Neural cell (in vitro differentiated cells): Measurements from ENCODE around the gene RFTN1. TPM values are rescaled to one million over a fixed set of nuclear protein-coding genes. Genes with fewer than 3 reads are reported as not detected.

Experiments used
- H2AFZ ChIP-seq: fragments of 200-600, 300-800 bp; sonication (generic), shearing (Covaris generic); 2 replicates; pipeline ENCODE4 v1.6.0; 2014; ENCODE audit warnings: low read depth, mild to moderate bottlenecking, antibody characterized with exemption, low read length, moderate library complexity
- H3F3A ChIP-seq: fragments of 200-600 bp; shearing (Covaris generic); 2 replicates; pipeline ENCODE4 v1.6.1; 2016; ENCODE audit warnings: mild to moderate bottlenecking, moderate library complexity, mixed read lengths, antibody characterized with exemption, low read length; ENCODE audit not compliant: insufficient read depth, poor library complexity, severe bottlenecking
- H3K27ac ChIP-seq: fragments of 200-600, 300-800 bp; sonication (generic), shearing (Covaris generic); 2 replicates; pipeline ENCODE4 v1.5.1; 2014; ENCODE audit warnings: mild to moderate bottlenecking, low read length, moderate library complexity
- H3K27me3 ChIP-seq: fragments of 300-800, 200-600 bp; sonication (generic), shearing (Covaris generic); 2 replicates; pipeline ENCODE4 v1.6.0; 2014; ENCODE audit warnings: mild to moderate bottlenecking, low read depth, low read length, moderate library complexity; ENCODE audit not compliant: insufficient read depth
- H3K36me3 ChIP-seq: fragments of 300-800, 200-600 bp; sonication (generic), shearing (Covaris generic); 2 replicates; pipeline ENCODE4 v1.5.1; 2014; ENCODE audit warnings: mild to moderate bottlenecking, antibody characterized with exemption, low read length, moderate library complexity; ENCODE audit not compliant: insufficient read depth
- H3K4me2 ChIP-seq: fragments of 300-800, 200-600 bp; sonication (generic), shearing (Covaris generic); 2 replicates; pipeline ENCODE4 v1.6.0; 2014; ENCODE audit warnings: mild to moderate bottlenecking, low read length
- H3K4me3 ChIP-seq: fragments of 300-800, 200-600 bp; sonication (generic), shearing (Covaris generic); 2 replicates; pipeline ENCODE4 v1.5.1; 2014; ENCODE audit warnings: mild to moderate bottlenecking, low read length, moderate library complexity
- H3K79me2 ChIP-seq: fragments of 200-600 bp; shearing (Covaris generic); replicated peaks from 2 replicates; pipeline ENCODE4 v1.6.0; 2014; ENCODE audit warnings: mild to moderate bottlenecking, low read length, moderate library complexity; ENCODE audit not compliant: insufficient read depth
- H3K9ac ChIP-seq: fragments of 300-800, 200-600 bp; sonication (generic), shearing (Covaris generic); 2 replicates; pipeline ENCODE4 v1.6.1; 2016; ENCODE audit warnings: mild to moderate bottlenecking, low read length, mixed read lengths
- H3K9me2 ChIP-seq: fragments of 200-600 bp; shearing (Covaris generic); 2 replicates; pipeline ENCODE4 v1.6.1; 2016; ENCODE audit warnings: mild to moderate bottlenecking, low read length, mixed read lengths; ENCODE audit not compliant: insufficient read depth
- H3K9me3 ChIP-seq: fragments of 200-600, 300-800 bp; sonication (generic), shearing (Covaris generic); 2 replicates; pipeline ENCODE4 v1.6.1; 2016; ENCODE audit warnings: mild to moderate bottlenecking, mixed run types, low read length, moderate library complexity, mixed read lengths
- H4K20me1 ChIP-seq: fragments of 200-600 bp; shearing (Covaris generic); 2 replicates; pipeline ENCODE4 v1.6.1; 2016; ENCODE audit warnings: mild to moderate bottlenecking, mixed run types; ENCODE audit not compliant: insufficient read depth
- CTCF ChIP-seq: fragments of 450-650 bp; IDR thresholded peaks from 2 replicates; pipeline ENCODE4 v1.5.1; 2014; ENCODE audit warnings: antibody characterized with exemption, mild to moderate bottlenecking, moderate library complexity; ENCODE audit not compliant: poor library complexity, severe bottlenecking
- EP300 ChIP-seq: fragments of 450-650 bp; conservative IDR thresholded peaks from 2 replicates; pipeline ENCODE4 v1.6.1; 2014; ENCODE audit warnings: antibody characterized with exemption, mild to moderate bottlenecking, moderate library complexity; ENCODE audit not compliant: poor library complexity, severe bottlenecking
- EZH2 ChIP-seq: fragments of 200-600, 300-800 bp; shearing (Covaris generic), sonication (generic); IDR thresholded peaks from 2 replicates; pipeline ENCODE4 v1.6.1; 2014; ENCODE audit warnings: antibody characterized with exemption, low read length, borderline replicate concordance, mild to moderate bottlenecking; ENCODE audit not compliant: insufficient read depth, poor library complexity, severe bottlenecking
- MXI1 ChIP-seq: fragments of 450-650 bp; conservative IDR thresholded peaks from 2 replicates; pipeline ENCODE4 v1.6.1; 2014; ENCODE audit warnings: antibody characterized with exemption, mild to moderate bottlenecking; ENCODE audit not compliant: poor library complexity, severe bottlenecking
- POLR2AphosphoS5 ChIP-seq: IDR thresholded peaks from 2 replicates; pipeline ENCODE4 v1.6.1; 2012
- RAD21 ChIP-seq: fragments of 450-650 bp; conservative IDR thresholded peaks from 2 replicates; pipeline ENCODE4 v1.6.1; 2014; ENCODE audit warnings: antibody characterized with exemption, mild to moderate bottlenecking, moderate library complexity
- SMC3 ChIP-seq: fragments of 450-650 bp; conservative IDR thresholded peaks from 2 replicates; pipeline ENCODE4 v1.6.1; 2014; ENCODE audit warnings: antibody characterized with exemption, mild to moderate bottlenecking, moderate library complexity; ENCODE audit not compliant: poor library complexity
- TAF1 ChIP-seq: IDR thresholded peaks from 2 replicates; pipeline ENCODE4 v1.6.1; 2012; ENCODE audit warnings: low read depth
- polyA plus RNA-seq: library from polyadenylated mRNA; depleted of rRNA; stranded (reverse); fragments of >200 nt; gene quantifications from 2 replicates; pipeline ENCODE4 v1.2.3, GENCODE V29; 2014
- TF ChIP-seq, protein P1 (sequence below): IDR thresholded peaks from 2 replicates; pipeline ENCODE4 v1.6.1; 2012; ENCODE audit warnings: borderline replicate concordance

The RFTN1 gene
- polyA plus RNA-seq, 1 donor from 2014 or later = 36.8 TPM

DNA sequence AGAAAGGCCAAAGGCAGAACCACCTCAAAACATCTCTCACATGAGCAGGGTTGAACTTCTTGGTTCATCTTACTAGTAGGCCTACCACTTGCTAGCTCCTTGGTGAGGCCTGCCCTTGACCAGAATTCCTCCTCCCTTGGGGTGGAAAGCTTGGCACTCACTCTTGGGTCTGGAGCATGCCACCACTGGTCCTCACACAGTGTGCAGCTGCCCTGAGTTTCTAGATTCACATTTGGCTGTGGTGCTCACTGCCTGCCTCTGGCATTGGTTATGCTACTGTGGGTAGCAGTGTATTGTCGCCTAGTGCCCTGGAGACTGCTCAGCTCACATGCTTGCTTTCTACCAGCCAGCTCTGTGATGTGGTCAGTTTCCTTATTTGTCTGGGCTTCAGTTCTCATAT is 224.8 kb downstream of the RFTN1 start:
- no peaks in the 10 kb centered on the region for H3K9me2 ChIP-seq
- H3K9ac ChIP-seq = no peak overlapping the region
- no peaks in the 10 kb centered on the region for H3K36me3 ChIP-seq
- no peaks in the 10 kb centered on the region for H4K20me1 ChIP-seq
- H3K4me2 ChIP-seq = no peak overlapping the region
- no peaks in the 10 kb centered on the region for H3K27me3 ChIP-seq
- no peaks in the 10 kb centered on the region for H3K79me2 ChIP-seq
- H2AFZ ChIP-seq = no peak overlapping the region
- no peak overlapping the region for H3K4me3 ChIP-seq
- H3F3A ChIP-seq = no peaks in the 10 kb centered on the region
- TF ChIP-seq POLR2AphosphoS5 = no peak
- TF ChIP-seq EZH2 = no peak
- TF ChIP-seq, protein P1, sequence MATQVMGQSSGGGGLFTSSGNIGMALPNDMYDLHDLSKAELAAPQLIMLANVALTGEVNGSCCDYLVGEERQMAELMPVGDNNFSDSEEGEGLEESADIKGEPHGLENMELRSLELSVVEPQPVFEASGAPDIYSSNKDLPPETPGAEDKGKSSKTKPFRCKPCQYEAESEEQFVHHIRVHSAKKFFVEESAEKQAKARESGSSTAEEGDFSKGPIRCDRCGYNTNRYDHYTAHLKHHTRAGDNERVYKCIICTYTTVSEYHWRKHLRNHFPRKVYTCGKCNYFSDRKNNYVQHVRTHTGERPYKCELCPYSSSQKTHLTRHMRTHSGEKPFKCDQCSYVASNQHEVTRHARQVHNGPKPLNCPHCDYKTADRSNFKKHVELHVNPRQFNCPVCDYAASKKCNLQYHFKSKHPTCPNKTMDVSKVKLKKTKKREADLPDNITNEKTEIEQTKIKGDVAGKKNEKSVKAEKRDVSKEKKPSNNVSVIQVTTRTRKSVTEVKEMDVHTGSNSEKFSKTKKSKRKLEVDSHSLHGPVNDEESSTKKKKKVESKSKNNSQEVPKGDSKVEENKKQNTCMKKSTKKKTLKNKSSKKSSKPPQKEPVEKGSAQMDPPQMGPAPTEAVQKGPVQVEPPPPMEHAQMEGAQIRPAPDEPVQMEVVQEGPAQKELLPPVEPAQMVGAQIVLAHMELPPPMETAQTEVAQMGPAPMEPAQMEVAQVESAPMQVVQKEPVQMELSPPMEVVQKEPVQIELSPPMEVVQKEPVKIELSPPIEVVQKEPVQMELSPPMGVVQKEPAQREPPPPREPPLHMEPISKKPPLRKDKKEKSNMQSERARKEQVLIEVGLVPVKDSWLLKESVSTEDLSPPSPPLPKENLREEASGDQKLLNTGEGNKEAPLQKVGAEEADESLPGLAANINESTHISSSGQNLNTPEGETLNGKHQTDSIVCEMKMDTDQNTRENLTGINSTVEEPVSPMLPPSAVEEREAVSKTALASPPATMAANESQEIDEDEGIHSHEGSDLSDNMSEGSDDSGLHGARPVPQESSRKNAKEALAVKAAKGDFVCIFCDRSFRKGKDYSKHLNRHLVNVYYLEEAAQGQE = no peak
- no peak for TF ChIP-seq SMC3
- no peak for TF ChIP-seq TAF1
- TF ChIP-seq RAD21 = no peak
- no peak for TF ChIP-seq MXI1
- no peak for TF ChIP-seq CTCF
- no peak for TF ChIP-seq EP300
- no peak overlapping the region for H3K27ac ChIP-seq
- no peaks in the 10 kb centered on the region for H3K9me3 ChIP-seq

DNA sequence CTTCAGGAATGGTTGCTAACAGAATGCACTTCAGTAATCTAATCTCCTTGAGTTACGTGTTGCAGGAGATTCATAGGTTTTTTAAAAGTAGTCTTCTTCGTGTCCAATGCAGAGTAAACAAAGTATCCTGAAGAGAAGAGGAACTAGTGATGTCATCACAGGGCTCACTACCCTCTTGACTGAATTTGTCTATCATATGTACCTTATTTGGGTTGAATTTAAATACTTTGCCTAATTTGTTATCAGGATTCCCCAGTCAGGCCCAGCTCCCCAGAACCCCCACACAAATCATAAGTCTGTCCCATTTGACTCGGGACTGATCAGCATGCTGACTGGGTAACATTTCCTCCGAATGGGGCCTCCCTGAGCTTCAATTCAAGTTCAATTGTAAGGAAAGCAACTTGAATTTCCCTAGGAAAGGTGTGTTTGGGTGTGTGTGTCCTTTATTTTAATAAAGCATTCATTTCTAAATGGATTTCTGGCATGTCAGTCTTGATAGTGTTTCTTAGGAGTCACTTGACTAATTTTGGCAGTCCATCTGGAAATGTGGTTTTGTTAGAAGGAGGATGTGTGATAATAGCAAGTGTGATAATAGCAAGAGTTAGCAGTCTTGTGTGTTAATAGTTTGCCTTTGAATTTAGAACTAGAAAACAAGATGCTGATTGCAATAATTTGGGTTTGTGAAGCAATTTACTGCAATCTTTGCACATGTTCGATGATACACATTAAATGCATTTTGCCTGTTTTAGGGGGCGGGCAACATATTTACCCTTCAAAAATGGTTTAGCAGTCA is 226.6 kb downstream of the RFTN1 start:
- Histone ChIP-seq H3K9ac (no peak overlapping the region), H3F3A (no peaks in the 10 kb centered on the region), H3K36me3 (no peaks in the 10 kb centered on the region), H3K4me3 (no peak overlapping the region), H3K79me2 (no peaks in the 10 kb centered on the region), H3K9me3 (no peaks in the 10 kb centered on the region), H3K9me2 (no peaks in the 10 kb centered on the region), H3K4me2 (no peak overlapping the region), H2AFZ (no peak overlapping the region), H4K20me1 (no peaks in the 10 kb centered on the region), H3K27ac (no peak overlapping the region), H3K27me3 (no peaks in the 10 kb centered on the region)
- TF ChIP-seq RAD21 = no peak
- no peak for TF ChIP-seq POLR2AphosphoS5
